C4-2B (cell line): ENCODE measurements around the gene AOC2.
"Not testable (repeated sequence)": the region's sequence is repeated elsewhere in the genome, so short reads cannot be mapped to it uniquely, and the experiment has no call there.

ENCODE experiments used
- ZFX ChIP-seq: fragments of 450-650 bp; IDR thresholded peaks from 2 replicates; pipeline ENCODE4 v1.6.1; 2017
- TF ChIP-seq, protein P1 (sequence below): fragments of 450-650 bp; conservative IDR thresholded peaks from 2 replicates; pipeline ENCODE4 v1.5.1; 2017; ENCODE audit warnings: mild to moderate bottlenecking

DNA sequence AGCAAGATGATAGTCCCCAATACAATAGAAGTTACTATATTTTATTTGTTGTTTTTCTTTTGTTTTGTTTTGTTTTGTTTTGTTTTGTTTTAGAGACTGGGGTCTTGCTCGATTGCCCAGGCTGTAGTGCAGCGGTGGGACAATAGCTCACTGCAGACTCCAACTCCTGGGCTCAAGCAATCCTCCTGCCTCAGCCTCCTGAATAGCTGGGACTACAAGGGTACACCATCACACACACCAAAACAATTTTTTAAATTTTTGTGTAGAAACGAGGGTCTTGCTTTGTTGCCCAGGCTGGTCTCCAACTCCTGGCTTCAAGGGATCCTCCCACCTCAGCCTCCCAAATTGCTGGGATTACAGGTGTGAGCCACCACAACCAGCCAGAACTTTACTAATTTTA, 55.6 kb downstream of the AOC2 start:
- TF ChIP-seq ZFX: not testable (repeated sequence)
- TF ChIP-seq, protein P1, sequence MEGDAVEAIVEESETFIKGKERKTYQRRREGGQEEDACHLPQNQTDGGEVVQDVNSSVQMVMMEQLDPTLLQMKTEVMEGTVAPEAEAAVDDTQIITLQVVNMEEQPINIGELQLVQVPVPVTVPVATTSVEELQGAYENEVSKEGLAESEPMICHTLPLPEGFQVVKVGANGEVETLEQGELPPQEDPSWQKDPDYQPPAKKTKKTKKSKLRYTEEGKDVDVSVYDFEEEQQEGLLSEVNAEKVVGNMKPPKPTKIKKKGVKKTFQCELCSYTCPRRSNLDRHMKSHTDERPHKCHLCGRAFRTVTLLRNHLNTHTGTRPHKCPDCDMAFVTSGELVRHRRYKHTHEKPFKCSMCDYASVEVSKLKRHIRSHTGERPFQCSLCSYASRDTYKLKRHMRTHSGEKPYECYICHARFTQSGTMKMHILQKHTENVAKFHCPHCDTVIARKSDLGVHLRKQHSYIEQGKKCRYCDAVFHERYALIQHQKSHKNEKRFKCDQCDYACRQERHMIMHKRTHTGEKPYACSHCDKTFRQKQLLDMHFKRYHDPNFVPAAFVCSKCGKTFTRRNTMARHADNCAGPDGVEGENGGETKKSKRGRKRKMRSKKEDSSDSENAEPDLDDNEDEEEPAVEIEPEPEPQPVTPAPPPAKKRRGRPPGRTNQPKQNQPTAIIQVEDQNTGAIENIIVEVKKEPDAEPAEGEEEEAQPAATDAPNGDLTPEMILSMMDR: not testable (repeated sequence)
